ENCODE data around the gene SNX25. TPM values are rescaled to one million over a fixed set of nuclear protein-coding genes. Genes with fewer than 3 reads are reported as not detected.
A peak's percentile ranks its signal among the peaks of the same experiment; 100 is the strongest.
"Not testable (repeated sequence)": the region's sequence is repeated elsewhere in the genome, so short reads cannot be mapped to it uniquely, and the experiment has no call there.

SNX25 gene
- total and polyA plus RNA-seq, 8 donors, result 4.8 to 15.0 (median 10.9) TPM

DNA sequence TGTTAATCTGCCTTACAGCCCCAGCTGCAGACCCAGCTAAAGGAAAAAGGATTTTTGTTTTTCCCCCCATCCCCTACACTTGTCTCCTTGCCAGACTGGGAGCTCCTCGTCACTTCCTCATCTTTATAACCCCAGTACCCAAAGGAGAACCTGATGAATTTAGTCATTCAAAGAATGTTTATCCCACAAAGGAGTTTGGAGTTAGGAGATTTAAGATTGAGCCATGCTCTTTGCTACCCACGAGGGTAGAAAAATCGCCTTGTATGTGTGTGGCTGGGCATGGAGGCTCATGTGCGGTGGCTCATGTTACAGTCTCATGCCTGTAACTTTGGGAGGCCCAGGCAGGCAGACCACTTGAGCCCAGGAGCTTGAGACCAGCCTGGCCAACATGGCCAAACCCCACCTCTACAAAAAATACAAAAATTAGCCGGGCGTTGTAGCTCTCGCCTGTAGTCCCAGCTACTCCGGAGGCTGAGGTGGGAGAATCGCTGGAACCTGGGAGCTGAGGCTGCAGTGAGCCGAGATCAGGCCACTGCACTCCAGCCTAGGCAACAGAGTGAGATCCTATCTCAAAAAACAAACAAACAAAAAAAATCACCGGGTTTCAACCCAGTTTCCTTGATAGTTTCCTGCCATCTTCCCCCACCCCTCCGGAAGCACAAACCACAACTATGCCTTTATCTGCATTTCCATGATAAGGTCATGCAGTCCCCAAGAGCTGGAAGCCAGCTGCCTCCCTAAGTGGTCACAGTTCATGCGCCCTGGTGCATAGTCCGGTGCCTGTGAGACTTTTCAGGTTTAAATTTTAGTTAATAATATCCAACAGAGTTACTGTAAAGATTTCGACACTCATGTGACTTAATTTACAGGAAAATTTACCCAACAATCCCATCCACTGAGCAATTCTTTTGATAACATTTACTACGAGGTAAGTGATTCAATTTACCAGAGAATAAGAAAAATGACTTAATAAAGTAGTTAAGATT lies 7.1 kb upstream of the SNX25 start:
- intact Hi-C loops (cut with DNase I), result no loop called here
- TF ChIP-seq, protein P1, sequence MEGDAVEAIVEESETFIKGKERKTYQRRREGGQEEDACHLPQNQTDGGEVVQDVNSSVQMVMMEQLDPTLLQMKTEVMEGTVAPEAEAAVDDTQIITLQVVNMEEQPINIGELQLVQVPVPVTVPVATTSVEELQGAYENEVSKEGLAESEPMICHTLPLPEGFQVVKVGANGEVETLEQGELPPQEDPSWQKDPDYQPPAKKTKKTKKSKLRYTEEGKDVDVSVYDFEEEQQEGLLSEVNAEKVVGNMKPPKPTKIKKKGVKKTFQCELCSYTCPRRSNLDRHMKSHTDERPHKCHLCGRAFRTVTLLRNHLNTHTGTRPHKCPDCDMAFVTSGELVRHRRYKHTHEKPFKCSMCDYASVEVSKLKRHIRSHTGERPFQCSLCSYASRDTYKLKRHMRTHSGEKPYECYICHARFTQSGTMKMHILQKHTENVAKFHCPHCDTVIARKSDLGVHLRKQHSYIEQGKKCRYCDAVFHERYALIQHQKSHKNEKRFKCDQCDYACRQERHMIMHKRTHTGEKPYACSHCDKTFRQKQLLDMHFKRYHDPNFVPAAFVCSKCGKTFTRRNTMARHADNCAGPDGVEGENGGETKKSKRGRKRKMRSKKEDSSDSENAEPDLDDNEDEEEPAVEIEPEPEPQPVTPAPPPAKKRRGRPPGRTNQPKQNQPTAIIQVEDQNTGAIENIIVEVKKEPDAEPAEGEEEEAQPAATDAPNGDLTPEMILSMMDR (IDR thresholded peaks at IDR 0.05), result no peak
- H3K9me3 ChIP-seq, result no peaks in the 10 kb centered on the region
- peak overlapping the region in 1 of 4 donors; percentile 78 for H3K4me3 ChIP-seq
- no peak for FAIRE-seq
- ATAC-seq, result peak in 1 of 4 donors; percentile 29
- DNase-seq, result no peak
- WGBS, 2 donors, result 54 to 56% methylated on average over 16 of the region's 16 CpGs
- no peaks in the 10 kb centered on the region for H3K36me3 ChIP-seq
- peaks cover 12 to 21% (median 13%) of the 10 kb centered on the region in 3 donors for H3K4me1 ChIP-seq
- H3K27me3 ChIP-seq, result no peaks in the 10 kb centered on the region
- peak overlapping the region in 2 of 4 donors; percentile 98 for H3K27ac ChIP-seq

DNA sequence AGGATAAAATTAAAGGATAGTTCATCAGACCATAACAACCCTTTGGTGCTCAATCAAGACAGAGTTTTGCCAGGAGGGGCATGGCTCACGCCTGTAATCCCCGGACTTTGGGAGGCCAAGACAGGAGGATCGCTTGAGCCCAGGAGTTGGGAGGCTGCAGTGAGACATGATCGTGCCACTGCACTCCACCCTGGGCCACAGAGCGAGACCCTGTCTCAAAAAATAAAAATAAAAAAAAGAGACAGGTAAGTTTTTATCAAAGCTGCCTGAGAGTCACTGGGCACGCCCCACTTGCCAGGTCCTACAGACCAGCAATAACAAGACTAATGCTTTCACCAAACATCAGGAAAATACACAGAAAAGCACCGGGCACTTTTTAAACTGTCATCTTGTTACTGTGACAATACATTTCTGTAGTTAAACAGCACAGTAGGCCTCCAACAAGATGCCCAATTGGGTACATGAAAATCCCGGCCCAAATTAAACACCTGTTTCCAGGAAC lies 6.4 kb upstream of the SNX25 start:
- peak; percentile 1 to 21 (median 7) for ATAC-seq
- peaks cover 12 to 21% (median 13%) of the 10 kb centered on the region in 3 donors for H3K4me1 ChIP-seq
- H3K27ac ChIP-seq, result peak overlapping the region; percentile 94 to 98 (median 97)
- FAIRE-seq, result no peak
- no peaks in the 10 kb centered on the region for H3K36me3 ChIP-seq
- no peaks in the 10 kb centered on the region for H3K27me3 ChIP-seq
- H3K4me3 ChIP-seq, result peak overlapping the region; percentile 74 to 79 (median 78)
- DNase-seq, result no peak
- H3K9me3 ChIP-seq, result no peaks in the 10 kb centered on the region
- intact Hi-C loops (cut with DNase I), result no loop called here
- TF ChIP-seq, protein P1 (IDR thresholded peaks at IDR 0.05), result no peak
- WGBS, 2 donors, result 60 to 62% methylated on average over 8 of the region's 8 CpGs

GRCh38 chr4:185203486-185204237 lies 5.7 kb upstream of the SNX25 start, which contains the start of gene CFAP97:
Gene CFAP97, minus strand, starts transcription at chr4:185204000. Its CDS starts 12,804 bp downstream, at chr4:185191196.
- WGBS, 2 donors, result 0% methylated on average over 77 to 103 of the region's 103 CpGs
- H3K9me3 ChIP-seq, result no peaks in the 10 kb centered on the region
- H3K4me1 ChIP-seq, result peaks cover 12 to 22% (median 13%) of the 10 kb centered on the region in 3 donors
- intact Hi-C loops (cut with DNase I), result no loop called here
- H3K4me3 ChIP-seq, result peak within 1 kb of the TSS; percentile 74 to 79 (median 78)
- no peaks in the 10 kb centered on the region for H3K27me3 ChIP-seq
- no peak for FAIRE-seq
- peak within 1 kb of the TSS; percentile 94 to 98 (median 97) for H3K27ac ChIP-seq
- TF ChIP-seq, protein P1 (IDR thresholded peaks at IDR 0.05), result no peak
- peak; percentile 87 to 95 (median 91) for DNase-seq
- no peaks in the 10 kb centered on the region for H3K36me3 ChIP-seq
- peak; percentile 84 to 92 (median 88) for ATAC-seq

GRCh38 chr4:185204238-185204910 lies 5.0 kb upstream of the SNX25 start:
- no peaks in the 10 kb centered on the region for H3K36me3 ChIP-seq
- H3K4me3 ChIP-seq, result peak overlapping the region; percentile 74 to 79 (median 78)
- no peak for FAIRE-seq
- peak overlapping the region; percentile 31 to 98 (median 97) for H3K27ac ChIP-seq
- ATAC-seq, result no peak
- intact Hi-C loops (cut with DNase I), result no loop called here
- H3K27me3 ChIP-seq, result no peaks in the 10 kb centered on the region
- TF ChIP-seq, protein P1 (IDR thresholded peaks at IDR 0.05), result no peak
- WGBS, 2 donors, result 2 to 3% methylated on average over 14 of the region's 14 CpGs
- H3K4me1 ChIP-seq, result peaks cover 12 to 25% (median 13%) of the 10 kb centered on the region in 3 donors
- DNase-seq, result no peak
- H3K9me3 ChIP-seq, result no peaks in the 10 kb centered on the region

DNA sequence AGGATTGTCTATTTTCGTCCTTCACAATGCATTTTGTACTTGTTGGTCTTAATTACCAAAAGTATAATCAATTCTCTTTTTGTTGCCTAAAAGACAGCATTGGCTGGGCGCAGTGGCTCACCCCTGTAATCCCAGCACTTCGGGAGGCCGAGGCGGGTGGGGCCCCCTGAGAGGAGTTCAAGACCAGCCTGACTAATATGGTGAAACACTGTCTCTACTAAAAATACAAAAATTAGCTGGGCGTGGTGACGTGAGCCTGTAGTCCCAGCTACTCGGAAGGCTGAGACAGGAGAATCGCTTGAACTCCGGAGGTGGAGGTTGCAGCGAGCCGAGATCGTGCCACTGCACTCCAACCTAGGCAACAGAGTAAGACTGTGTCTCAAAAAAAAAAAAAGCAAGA lies 4.3 kb upstream of the SNX25 start:
- DNase-seq; H3K9me3 ChIP-seq; FAIRE-seq; ATAC-seq; H3K4me3 ChIP-seq; H3K27me3 ChIP-seq; H3K36me3 ChIP-seq; intact Hi-C loops (cut with DNase I): not testable (repeated sequence)
- H3K4me1 ChIP-seq, result peaks cover 12 to 25% (median 13%) of the 10 kb centered on the region in 3 donors
- peak overlapping the region in 1 of 4 donors; percentile 98 for H3K27ac ChIP-seq
- WGBS, 2 donors, result 93 to 94% methylated on average over 13 of the region's 13 CpGs
